Activated CD4-positive, alpha-beta T cell treated with anti-CD3 and anti-CD28 coated beads, Interleukin-2, amount 50 U/mL, for 4 hours (primary cell): ENCODE results near the gene KIF17.

Experiments used
- DNase-seq, 2 experiments: peaks; one replicate each; pipeline ENCODE4 v3.0.0-alpha.2; 2020

The KIF17 gene

DNA sequence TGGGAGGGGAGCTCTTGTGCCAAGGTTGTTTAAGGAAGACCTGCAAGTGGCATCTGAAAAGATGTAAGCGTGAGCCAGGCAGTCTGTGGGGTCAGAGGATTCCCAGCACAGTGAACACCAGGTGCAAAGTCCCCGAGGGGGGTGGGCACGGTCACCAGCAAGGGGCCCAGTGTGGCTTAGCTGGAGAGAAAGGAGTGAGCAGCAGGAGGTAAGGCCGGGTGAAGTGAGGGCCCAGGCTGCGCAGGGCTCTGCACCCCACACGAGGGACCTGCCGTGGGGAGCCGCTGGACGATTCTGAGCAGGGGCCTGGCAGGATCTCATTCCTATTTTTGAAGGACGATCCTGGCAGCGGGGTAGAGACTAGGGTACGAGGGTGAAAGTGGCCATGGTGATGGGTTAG, 60.8 kb downstream of the KIF17 start:
- DNase-seq: no peak

DNA sequence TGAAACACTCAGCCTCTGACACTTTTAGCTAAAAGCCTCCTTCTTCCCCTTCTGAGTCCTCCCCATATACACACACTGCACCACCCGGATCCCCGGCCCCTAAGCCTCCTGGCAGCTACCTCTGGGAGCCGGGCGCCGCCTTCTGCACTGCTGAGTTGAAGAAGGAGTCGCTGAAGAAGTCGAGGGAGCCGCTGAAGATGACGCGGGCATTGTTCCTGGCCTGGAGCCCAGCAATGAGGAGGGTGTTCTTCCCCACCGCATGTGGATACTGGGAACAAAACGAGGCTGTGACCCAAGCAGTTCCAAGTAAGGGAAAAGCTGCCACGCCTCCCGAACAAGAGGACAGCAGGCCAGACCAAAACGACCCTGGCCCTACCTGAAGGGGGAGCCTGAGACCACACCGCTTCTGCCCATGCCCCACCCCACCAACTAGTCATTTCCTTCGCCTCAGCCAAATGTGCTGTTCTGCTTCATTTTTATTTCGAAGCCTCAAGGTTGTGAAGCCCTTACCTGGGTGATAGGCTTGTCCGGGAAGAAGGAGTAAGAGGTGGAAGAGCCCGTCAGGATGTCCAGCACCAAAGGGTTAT, 63.6 kb downstream of the KIF17 start:
- no peak for DNase-seq

DNA sequence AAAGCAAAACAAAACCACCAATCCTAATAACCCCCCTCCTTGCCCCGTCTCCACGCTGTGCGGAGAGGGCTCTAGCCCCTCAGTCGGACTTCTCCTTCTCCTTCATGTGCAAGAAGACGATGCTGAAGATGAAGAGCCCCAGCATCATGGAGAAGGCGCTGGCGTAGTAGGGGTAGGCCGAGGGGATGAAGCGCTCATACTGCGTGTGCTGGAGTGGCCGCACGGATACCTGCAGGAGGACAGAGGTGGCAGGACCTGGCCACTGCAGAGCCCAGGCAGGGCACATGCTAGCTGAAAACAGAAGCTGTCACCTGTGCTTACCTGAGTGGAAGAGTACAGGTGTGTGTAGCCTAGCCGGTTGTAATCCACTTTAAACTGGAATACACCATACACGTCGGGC, 65.5 kb downstream of the KIF17 start:
- DNase-seq: no peak

- DNase-seq: no peak
Measured at GRCh38 chr1:20648946-20649345, 68.9 kb downstream of the KIF17 start.

DNA sequence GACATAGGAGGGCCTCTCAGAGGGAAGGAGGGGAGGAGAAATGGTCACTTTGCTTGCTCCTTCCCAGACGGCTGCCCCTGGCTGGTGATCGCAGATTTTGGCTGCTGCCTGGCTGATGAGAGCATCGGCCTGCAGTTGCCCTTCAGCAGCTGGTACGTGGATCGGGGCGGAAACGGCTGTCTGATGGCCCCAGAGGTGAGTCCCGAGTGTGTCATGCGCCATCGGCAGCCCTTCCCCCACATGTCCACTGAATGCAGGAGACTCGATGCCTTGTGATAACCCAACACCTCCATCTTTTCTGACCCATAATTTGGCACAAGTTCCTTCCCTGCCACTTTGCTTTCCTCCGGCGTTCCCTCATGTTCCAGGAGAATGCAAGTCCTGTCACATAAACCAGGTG, 69.4 kb downstream of the KIF17 start:
- DNase-seq: no peak

DNA sequence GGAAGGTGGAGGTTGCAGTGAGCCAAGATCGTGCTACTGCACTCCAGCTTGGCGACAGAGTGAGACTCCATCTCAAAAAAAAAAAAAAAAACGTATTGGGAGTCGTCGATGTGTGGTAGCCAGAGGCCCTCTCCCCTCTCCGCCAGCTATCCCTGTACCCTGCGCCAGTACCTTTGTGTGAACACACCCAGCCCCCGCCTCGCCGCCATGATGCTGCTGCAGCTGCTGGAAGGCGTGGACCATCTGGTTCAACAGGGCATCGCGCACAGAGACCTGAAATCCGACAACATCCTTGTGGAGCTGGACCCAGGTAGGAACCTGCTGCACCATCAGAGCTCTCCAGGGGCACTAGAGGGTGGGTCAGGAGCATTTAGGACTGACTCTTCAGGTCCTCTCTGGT, 72.4 kb downstream of the KIF17 start:
- no peak for DNase-seq

- DNase-seq: no peak
Measured at GRCh38 chr1:20644416-20644815, 73.4 kb downstream of the KIF17 start.

DNA sequence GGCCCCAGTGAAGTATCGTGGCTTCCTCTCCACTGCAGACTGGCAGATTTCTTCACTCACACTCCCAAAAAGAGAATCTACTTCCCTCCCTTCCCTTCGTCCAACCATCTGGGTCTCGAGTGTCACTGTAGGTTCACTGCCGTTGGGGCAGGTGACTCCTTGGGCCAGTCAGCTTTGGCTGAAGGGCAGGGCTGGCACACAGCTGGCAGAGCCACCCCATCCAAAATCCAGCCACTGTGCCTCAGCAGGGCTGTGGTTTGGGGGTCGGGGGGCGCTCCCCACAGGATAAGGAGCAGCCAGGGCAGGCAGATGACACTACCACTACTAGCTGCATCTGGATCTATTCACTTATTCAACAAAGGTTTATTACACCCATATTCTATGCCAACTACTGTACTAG, 74.7 kb downstream of the KIF17 start:
- no peak for DNase-seq

DNA sequence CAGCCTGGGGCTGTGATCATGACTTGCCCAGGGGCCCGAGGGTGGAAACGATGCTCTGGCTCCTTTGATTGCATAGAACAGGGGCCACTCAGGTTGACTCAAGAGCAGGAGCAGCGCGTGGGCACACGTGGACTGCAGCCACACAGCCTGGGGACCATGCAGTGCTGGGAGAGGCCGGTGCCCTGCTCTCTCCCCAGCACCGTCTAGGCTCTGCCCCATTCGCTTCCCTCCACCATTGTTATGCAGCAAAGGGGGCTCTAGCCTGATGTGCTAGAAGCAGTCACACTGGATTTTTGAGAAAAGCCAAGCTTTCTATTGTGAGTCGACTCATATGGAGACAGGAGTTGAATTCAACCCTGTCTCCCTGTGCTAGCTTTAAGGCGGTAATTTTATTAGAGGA, 75.8 kb downstream of the KIF17 start:
- no peak for DNase-seq

DNA sequence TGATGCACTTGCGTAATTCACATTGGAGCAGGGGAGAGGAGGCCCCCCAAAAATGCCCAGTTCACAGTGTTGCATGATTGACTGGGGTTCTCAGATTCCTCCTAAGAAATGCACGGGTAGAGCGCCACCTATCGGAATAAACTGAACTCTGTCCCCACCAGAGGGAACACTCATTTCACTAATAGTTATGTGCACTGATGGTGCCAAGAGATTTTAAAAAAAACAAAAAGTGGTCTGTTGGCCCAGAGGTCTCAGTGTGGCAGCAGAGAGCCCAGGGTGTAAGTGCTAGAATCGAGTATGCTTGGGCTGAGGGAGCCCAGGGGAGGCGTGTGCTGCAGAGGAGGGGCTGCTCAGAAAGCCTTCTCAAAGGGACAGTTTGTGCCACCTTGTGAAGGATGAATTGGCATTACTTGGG, 77.6 kb downstream of the KIF17 start:
- DNase-seq: peak; percentile 47 to 50

DNA sequence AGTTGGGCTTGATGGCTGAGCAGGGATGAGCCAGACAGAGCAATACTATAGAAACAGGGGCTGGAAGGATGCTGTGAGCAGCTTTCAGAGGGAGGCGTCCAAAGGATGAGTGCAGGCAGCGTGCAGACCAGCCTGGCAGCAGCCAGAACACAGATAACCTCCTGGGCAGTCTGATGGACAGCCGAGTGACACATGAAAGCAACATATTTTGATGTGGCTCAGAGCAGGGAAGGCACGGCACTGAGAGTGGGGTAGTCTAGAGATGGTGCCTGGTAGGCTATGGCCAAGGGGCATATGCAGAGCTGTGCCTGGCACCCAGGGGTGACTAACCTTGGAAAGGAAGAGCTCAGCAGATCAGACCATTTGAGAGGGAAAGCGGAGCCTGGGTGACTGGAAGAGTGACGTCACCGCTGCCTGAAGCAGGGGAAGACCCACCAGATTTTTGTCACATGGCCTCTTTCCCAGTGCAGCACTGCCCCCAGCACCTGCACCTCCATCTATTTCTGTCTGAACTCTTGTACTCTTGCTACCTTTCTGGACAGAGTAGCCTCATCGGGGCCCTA, 80.9 kb downstream of the KIF17 start:
- no peak for DNase-seq

DNA sequence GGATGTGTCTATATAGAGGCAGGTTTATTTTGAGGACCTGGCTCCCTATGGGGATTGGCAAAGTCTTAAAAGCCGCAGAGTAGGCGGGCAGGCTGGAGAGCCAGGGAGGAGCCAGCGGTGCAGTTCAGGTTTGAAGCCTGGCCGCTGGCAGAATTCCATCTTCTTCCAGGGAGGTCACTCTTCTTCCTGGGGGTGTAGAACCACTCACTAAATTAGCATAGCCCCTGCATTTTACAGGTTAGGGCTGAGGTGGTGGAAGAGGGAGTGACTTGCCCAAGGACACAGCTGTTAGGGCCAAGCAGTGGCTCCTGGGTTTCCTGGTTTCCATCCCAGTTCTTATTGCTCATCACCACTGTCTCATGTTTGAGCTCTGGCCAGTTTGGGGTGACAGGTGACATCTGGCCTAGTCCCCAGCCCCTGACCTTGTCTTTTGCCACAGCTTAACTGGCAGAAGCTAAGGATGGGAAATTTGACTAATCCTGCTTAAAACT, 83.2 kb downstream of the KIF17 start:
- peak in 1 of 2 experiments; percentile 15 for DNase-seq

- no peak for DNase-seq
Measured at GRCh38 chr1:20634065-20634593, 83.7 kb downstream of the KIF17 start.

GRCh38 chr1:20633190-20634064, 84.4 kb downstream of the KIF17 start, which contains the start of gene PINK1:
Gene PINK1 (plus strand): TSS chr1:20633458. CDS start chr1:20633549, 91 bp downstream.
- DNase-seq: peak; percentile 74 to 77

- DNase-seq: no peak
Measured at GRCh38 chr1:20632386-20632785, 85.4 kb downstream of the KIF17 start.

DNA sequence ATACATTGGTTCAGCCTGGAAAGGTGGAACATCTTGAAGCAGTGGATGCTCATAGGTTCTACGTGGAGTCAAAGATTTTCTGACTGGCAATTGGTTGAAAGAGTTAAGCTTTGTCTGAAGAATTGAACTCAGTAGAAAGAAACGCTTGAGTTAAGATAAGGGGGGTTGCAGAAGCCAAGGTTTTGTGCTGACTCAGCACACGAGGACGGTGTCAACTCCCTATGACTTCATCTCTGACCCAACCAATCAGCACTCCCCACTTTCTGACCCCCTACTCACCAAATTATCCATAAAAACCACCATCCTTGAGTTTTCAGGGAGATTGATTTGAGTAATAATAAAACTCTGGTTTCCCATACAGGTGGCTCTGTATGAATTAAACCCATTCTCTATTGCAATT, 87.1 kb downstream of the KIF17 start:
- DNase-seq: no peak

GRCh38 chr1:20626524-20626923, 91.3 kb downstream of the KIF17 start:
- no peak for DNase-seq

- DNase-seq: no peak
Measured at GRCh38 chr1:20626098-20626427, 91.7 kb downstream of the KIF17 start.

DNA sequence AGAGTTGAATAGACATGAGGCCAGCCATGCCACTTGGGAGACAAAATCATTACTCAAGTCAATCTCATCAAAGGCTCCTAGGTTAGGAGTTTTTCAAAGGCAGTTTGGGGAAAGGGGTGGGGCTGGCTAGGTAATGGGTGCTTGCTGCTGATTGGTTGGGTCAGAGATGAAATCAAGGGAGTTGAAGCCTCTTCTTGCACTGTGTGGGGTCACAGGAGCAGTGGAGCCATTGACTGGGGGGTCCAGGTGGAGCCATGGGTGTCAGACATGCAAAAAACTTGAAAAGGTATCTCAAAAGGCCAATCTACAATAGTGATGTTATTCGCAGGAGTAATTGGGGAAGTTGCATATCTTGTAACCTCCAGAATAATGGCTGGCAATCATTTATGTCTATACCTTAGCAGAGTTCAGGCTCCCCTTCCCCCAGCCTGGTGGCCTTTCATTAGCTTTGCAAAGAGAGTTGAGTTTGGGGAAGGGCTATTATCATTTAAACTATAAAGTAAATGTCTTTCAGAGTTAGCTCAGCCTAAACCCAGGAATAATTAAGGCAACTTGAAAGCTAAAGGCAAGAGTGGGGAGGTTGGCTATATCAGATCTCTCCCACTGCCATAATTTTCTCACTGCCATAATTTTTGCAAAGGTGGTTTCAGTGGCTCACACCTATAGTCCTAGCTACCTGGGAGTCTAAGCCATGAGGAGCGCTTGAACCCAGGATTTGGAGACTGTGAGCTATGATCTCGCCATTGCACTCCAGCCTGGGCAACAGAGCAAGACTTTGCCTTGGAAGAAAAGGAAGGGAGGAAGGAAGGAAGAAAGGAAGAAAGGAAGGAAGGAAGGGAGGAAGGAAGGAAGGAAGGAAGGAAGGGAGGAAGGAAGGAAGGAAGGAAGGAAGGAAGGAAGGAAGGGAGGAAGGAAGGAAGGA, 92.4 kb downstream of the KIF17 start:
- no peak for DNase-seq

DNA sequence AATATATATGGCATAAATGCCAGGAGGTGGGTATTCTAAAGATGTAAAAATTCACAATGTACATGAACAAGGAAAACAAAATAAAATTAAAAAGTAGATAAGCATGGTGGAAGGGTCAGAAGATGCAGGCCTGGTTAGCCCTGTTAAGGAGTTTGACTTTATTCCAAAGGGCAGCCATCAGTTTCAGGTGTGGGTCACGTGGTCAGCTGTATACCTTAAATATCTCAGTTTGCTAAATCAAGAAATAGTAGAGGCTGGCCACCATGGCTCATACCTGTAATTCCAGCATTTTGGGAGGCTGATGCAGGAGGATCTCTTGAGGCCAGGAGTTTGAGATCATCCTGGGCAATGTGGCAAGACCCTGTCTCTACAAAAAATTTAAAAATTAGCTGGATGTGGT, 93.1 kb downstream of the KIF17 start:
- no peak for DNase-seq

- no peak for DNase-seq
Measured at GRCh38 chr1:20621012-20621411, 96.8 kb downstream of the KIF17 start.

- no peak for DNase-seq
Measured at GRCh38 chr1:20619999-20620398, 97.8 kb downstream of the KIF17 start.

- DNase-seq: no peak
Measured at GRCh38 chr1:20618550-20618949, 99.3 kb downstream of the KIF17 start.
